Smooth muscle cell of trachea (primary cell): Measurements from ENCODE around the gene SORCS3. TPM values are rescaled to one million over a fixed set of nuclear protein-coding genes. Genes with fewer than 3 reads are reported as not detected.

ENCODE experiments used
- total RNA-seq: library from RNA; depleted of rRNA; stranded (reverse); fragments of >200 nt; gene quantifications from 2 replicates; pipeline ENCODE4 v1.2.1, GENCODE V29; 2014

Gene SORCS3
- total RNA-seq, result not detected in 2 replicates

GRCh38 chr10:104641187-104641936, at the start of gene SORCS3:
SORCS3 (plus strand) TSS chr10:104641290.

